ENCODE results near the gene HBG1. TPM values are rescaled to one million over a fixed set of nuclear protein-coding genes. Genes with fewer than 3 reads are reported as not detected.
"Not testable (repeated sequence)": the region's sequence is repeated elsewhere in the genome, so short reads cannot be mapped to it uniquely, and the experiment has no call there.

HBG1 gene
- polyA plus RNA-seq (2012; ENCODE audit: insufficient read depth, insufficient read length, low read depth) = not detected

- DNase-seq; H3K27me3 ChIP-seq; H3K36me3 ChIP-seq; H3K4me3 ChIP-seq (ENCODE audit: low read depth, low read length); H3K9me3 ChIP-seq; H3K4me1 ChIP-seq: not testable (repeated sequence)
These were observed at the start of gene HBG1 for GRCh38 chr11:5249807-5250396. Gene HBG1 (minus strand): TSS chr11:5249857. CDS start chr11:5249804, 53 bp downstream.

- no peak overlapping the region for H3K4me3 ChIP-seq (ENCODE audit: low read depth, low read length)
- H3K4me1 ChIP-seq = no peaks in the 10 kb centered on the region
- TF ChIP-seq CTCF (IDR thresholded peaks at IDR 0.05; ENCODE audit: low read depth, low read length) = no peak
- DNase-seq = no peak
- no peaks in the 10 kb centered on the region for H3K27me3 ChIP-seq
- H3K9me3 ChIP-seq = no peaks in the 10 kb centered on the region
- H3K36me3 ChIP-seq = no peaks in the 10 kb centered on the region
These were observed 48.8 kb upstream of the HBG1 start for GRCh38 chr11:5298451-5298850.

GRCh38 chr11:5297721-5298323, 48.2 kb upstream of the HBG1 start:
- H3K4me3 ChIP-seq (ENCODE audit: low read depth, low read length) = no peak overlapping the region
- DNase-seq = no peak
- H3K9me3 ChIP-seq = no peaks in the 10 kb centered on the region
- no peak for TF ChIP-seq CTCF (IDR thresholded peaks at IDR 0.05; ENCODE audit: low read depth, low read length)
- H3K36me3 ChIP-seq = no peaks in the 10 kb centered on the region
- H3K4me1 ChIP-seq = no peaks in the 10 kb centered on the region
- H3K27me3 ChIP-seq = no peaks in the 10 kb centered on the region

GRCh38 chr11:5294342-5294995, 44.8 kb upstream of the HBG1 start:
- H3K9me3 ChIP-seq; DNase-seq; H3K4me1 ChIP-seq; H3K27me3 ChIP-seq; H3K4me3 ChIP-seq (ENCODE audit: low read depth, low read length); H3K36me3 ChIP-seq: not testable (repeated sequence)

- no peaks in the 10 kb centered on the region for H3K27me3 ChIP-seq
- no peak for DNase-seq
- H3K9me3 ChIP-seq = no peaks in the 10 kb centered on the region
- no peak for TF ChIP-seq CTCF (IDR thresholded peaks at IDR 0.05; ENCODE audit: low read depth, low read length)
- no peaks in the 10 kb centered on the region for H3K4me1 ChIP-seq
- no peak overlapping the region for H3K4me3 ChIP-seq (ENCODE audit: low read depth, low read length)
- H3K36me3 ChIP-seq = no peaks in the 10 kb centered on the region
These were observed 43.4 kb upstream of the HBG1 start for GRCh38 chr11:5293028-5293427.

- TF ChIP-seq CTCF (IDR thresholded peaks at IDR 0.05; ENCODE audit: low read depth, low read length) = peak; percentile 17; the same call in 1 of the 2 replicates
- H3K27me3 ChIP-seq = no peaks in the 10 kb centered on the region
- DNase-seq = no peak
These were observed 41.7 kb upstream of the HBG1 start for GRCh38 chr11:5291207-5291838.

GRCh38 chr11:5290106-5290505, 40.4 kb upstream of the HBG1 start:
- Histone ChIP-seq H3K4me1 (no peaks in the 10 kb centered on the region), H3K36me3 (no peaks in the 10 kb centered on the region), H3K9me3 (no peaks in the 10 kb centered on the region), H3K27me3 (no peaks in the 10 kb centered on the region), H3K4me3 (ENCODE audit: low read depth, low read length) (no peak overlapping the region)
- no peak for DNase-seq
- no peak for TF ChIP-seq CTCF (IDR thresholded peaks at IDR 0.05; ENCODE audit: low read depth, low read length)

More at GRCh38 chr11:5291207-5291838, 41.7 kb upstream of the HBG1 start:
- Histone ChIP-seq H3K4me1 (no peaks in the 10 kb centered on the region), H3K4me3 (ENCODE audit: low read depth, low read length) (no peak overlapping the region), H3K36me3 (no peaks in the 10 kb centered on the region), H3K9me3 (no peaks in the 10 kb centered on the region)
